Stimulated activated CD4-positive, alpha-beta T cell treated with anti-CD3 and anti-CD28 coated beads, Interleukin-1b, Interleukin-23, amount 100 ng/mL, for 1 hour (primary cell): Measurements from ENCODE around the gene PGAP6.
"Not testable (repeated sequence)": the region's sequence is repeated elsewhere in the genome, so short reads cannot be mapped to it uniquely, and the experiment has no call there.

Experiments
- DNase-seq, 2 donors: peaks; one replicate each; pipeline ENCODE4 v3.0.0-alpha.2; 2020; ENCODE audit warnings: low read depth in 2 of 2

PGAP6 gene

GRCh38 chr16:379183-379960, 2.4 kb downstream of the PGAP6 start:
- no peak for DNase-seq

GRCh38 chr16:378821-379182, 3.0 kb downstream of the PGAP6 start:
- DNase-seq: no peak

GRCh38 chr16:378113-378820, 3.5 kb downstream of the PGAP6 start:
- DNase-seq: not testable (repeated sequence)

GRCh38 chr16:377419-377951, 4.3 kb downstream of the PGAP6 start:
- no peak for DNase-seq

- DNase-seq: no peak
These were observed 4.9 kb downstream of the PGAP6 start for GRCh38 chr16:376817-377418.

- no peak for DNase-seq
These were observed 5.6 kb downstream of the PGAP6 start for GRCh38 chr16:375927-376816.

GRCh38 chr16:375212-375611, 6.6 kb downstream of the PGAP6 start:
- no peak for DNase-seq

- DNase-seq: no peak
These were observed 7.2 kb downstream of the PGAP6 start for GRCh38 chr16:374616-374926.

- DNase-seq: no peak
These were observed 7.7 kb downstream of the PGAP6 start for GRCh38 chr16:373848-374615.

GRCh38 chr16:373020-373598, 8.7 kb downstream of the PGAP6 start:
- DNase-seq: no peak

GRCh38 chr16:372302-372983, 9.3 kb downstream of the PGAP6 start:
- DNase-seq: no peak

GRCh38 chr16:371515-372301, 10.1 kb downstream of the PGAP6 start:
- DNase-seq: no peak

GRCh38 chr16:370979-371514, 10.7 kb downstream of the PGAP6 start:
- no peak for DNase-seq

- DNase-seq: peak; percentile 82 to 89
These were observed 11.3 kb downstream of the PGAP6 start, which contains the start of gene MRPL28 for GRCh38 chr16:370443-370842. Gene MRPL28 (minus strand): TSS chr16:370538. CDS start chr16:370218, 320 bp downstream.

- no peak for DNase-seq
These were observed 11.8 kb downstream of the PGAP6 start for GRCh38 chr16:369866-370436.

GRCh38 chr16:369275-369865, 12.4 kb downstream of the PGAP6 start:
- DNase-seq: no peak

GRCh38 chr16:368388-369158, 13.2 kb downstream of the PGAP6 start:
- no peak for DNase-seq
